Kidney (tissue), 14 donors: ENCODE results near the gene PPA1. TPM values are rescaled to one million over a fixed set of nuclear protein-coding genes. Genes with fewer than 3 reads are reported as not detected.

Source experiments
- DNase-seq, 5 donors: peaks; one replicate each; pipeline ENCODE4 v3.0.0-alpha.2; 2013 to 2020
- FAIRE-seq: peaks from 2 replicates; lab custom pipeline; 2012; peaks lifted over from hg19 to GRCh38; lab: Jason Lieb, UNC
- H3K27ac ChIP-seq, 2 donors: one replicate each; pipeline ENCODE4 v1.7.0; 2013; ENCODE audit warnings: low read depth in 2 of 2, low read length in 2 of 2, inconsistent platforms in 1 of 2
- H3K27me3 ChIP-seq: one replicate; pipeline ENCODE4 v1.7.1; 2013; ENCODE audit warnings: low read length, inconsistent platforms; ENCODE audit not compliant: control insufficient read depth, insufficient read depth
- H3K36me3 ChIP-seq, 3 donors: one replicate each; pipeline versions ENCODE4 v1.7.0 to v1.7.1; 2013; ENCODE audit warnings: low read length in 3 of 3, control low read depth in 1 of 3, inconsistent platforms in 1 of 3; ENCODE audit not compliant: insufficient read depth in 3 of 3, control insufficient read depth in 2 of 3
- H3K4me1 ChIP-seq, 3 donors: one replicate each; pipeline versions ENCODE4 v1.7.0 to v1.7.1; 2013; ENCODE audit warnings: low read length in 3 of 3, inconsistent platforms in 1 of 3, low read depth in 1 of 3; ENCODE audit not compliant: control insufficient read depth in 2 of 3, insufficient read depth in 2 of 3
- H3K4me3 ChIP-seq, 3 donors: one replicate each; pipeline versions ENCODE4 v1.7.0 to v1.8.1; 2013; ENCODE audit warnings: low read length in 3 of 3, control low read depth in 1 of 3, inconsistent platforms in 1 of 3
- H3K9ac ChIP-seq, 3 donors: one replicate each; pipeline versions ENCODE4 v1.7.0 to v1.7.1; 2013; ENCODE audit warnings: low read length in 3 of 3, control low read depth in 1 of 3, inconsistent platforms in 1 of 3
- H3K9me3 ChIP-seq, 3 donors: one replicate each; pipeline versions ENCODE4 v1.7.0 to v1.7.1; 2013; ENCODE audit warnings: low read length in 3 of 3, control low read depth in 1 of 3, inconsistent platforms in 1 of 3; ENCODE audit not compliant: control insufficient read depth in 2 of 3, insufficient read depth in 1 of 3
- CTCF ChIP-seq: IDR thresholded peaks from 3 replicates; pipeline ENCODE4 v1.5.1; 2012; ENCODE audit warnings: mild to moderate bottlenecking, moderate library complexity, borderline replicate concordance; ENCODE audit not compliant: insufficient read depth; ENCODE audit errors: extremely low read depth
- intact Hi-C: fragments of 100-400 bp; cut with DNase I; formaldehyde crosslinking; loops from one replicate; pipeline ENCODE4 v1.11.1; 2022
- polyA plus RNA-seq: library from polyadenylated mRNA; stranded (reverse); fragments of 350-450 nt; fragmentation: Illumina TruSeq; extraction: RNeasy Lipid Tissue Mini Kit (QIAGEN cat#74804); gene quantifications from one replicate; pipeline ENCODE4 v1.2.3, GENCODE V29; 2014; ENCODE audit warnings: low read depth, low replicate concordance; ENCODE audit not compliant: insufficient read depth
- total RNA-seq: library from RNA; stranded (reverse); fragmentation: NEBNext Ultra II Directional; extraction: Animal tissue kit (Norgen Biotek cat#: 25700); gene quantifications from one replicate; pipeline ENCODE4 v1.2.1, GENCODE V29; 2021
- donor health status: control.
- donor health status: control.
- donor health status: control.
- donor health status: control.
- donor health status: control.
- donor health status: DM: yes; HTN: yes; CAD: no.
- donor health status: Normal renal cell carcinoma (clear cell type).

PPA1 gene
- total and polyA plus RNA-seq, 2 donors from 2014 or later = 116 to 168 TPM

- no peak for TF ChIP-seq CTCF
- Histone ChIP-seq H3K36me3 (no peaks in the 10 kb centered on the region), H3K27me3 (no peaks in the 10 kb centered on the region), H3K4me1 (peaks cover 0 to 8% (median 3%) of the 10 kb centered on the region in 3 donors), H3K9me3 (no peaks in the 10 kb centered on the region), H3K4me3 (no peak overlapping the region), H3K27ac (no peak overlapping the region), H3K9ac (no peak overlapping the region)
- DNase-seq = no peak
- intact Hi-C loops = no loop called here
- no peak for FAIRE-seq
These were observed 42.6 kb downstream of the PPA1 start for GRCh38 chr10:70190581-70190980.

- intact Hi-C loops = no loop called here
- Histone ChIP-seq H3K27ac (no peak overlapping the region), H3K9me3 (no peaks in the 10 kb centered on the region), H3K4me1 (peaks cover 0 to 8% (median 3%) of the 10 kb centered on the region in 3 donors), H3K36me3 (no peaks in the 10 kb centered on the region), H3K27me3 (no peaks in the 10 kb centered on the region), H3K9ac (no peak overlapping the region), H3K4me3 (no peak overlapping the region)
- TF ChIP-seq CTCF = no peak
- FAIRE-seq (no peak), DNase-seq (no peak)
These were observed 43.1 kb downstream of the PPA1 start for GRCh38 chr10:70190102-70190501.

DNA sequence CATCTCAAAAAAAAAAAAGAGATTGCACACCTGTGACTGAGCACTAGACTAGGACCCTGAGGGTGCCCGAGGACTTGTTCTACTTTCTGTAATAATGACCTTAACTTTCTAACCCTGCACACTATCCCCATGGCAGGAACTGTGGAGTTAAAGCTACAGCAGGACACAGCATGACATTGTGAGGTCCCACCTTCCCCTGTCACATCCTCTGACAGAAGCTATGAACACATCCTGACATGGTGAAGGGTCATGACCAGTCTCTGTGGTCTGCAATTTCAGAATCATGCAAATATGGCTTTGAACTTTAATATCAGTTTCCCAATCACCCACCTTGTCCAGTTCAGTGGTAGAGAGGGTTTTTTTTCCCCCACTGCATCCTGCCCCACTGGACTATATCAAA, 44.5 kb downstream of the PPA1 start:
- FAIRE-seq = no peak
- no peaks in the 10 kb centered on the region for H3K36me3 ChIP-seq
- H3K27ac ChIP-seq = no peak overlapping the region
- no peaks in the 10 kb centered on the region for H3K27me3 ChIP-seq
- TF ChIP-seq CTCF = no peak
- intact Hi-C loops = no loop called here
- H3K9me3 ChIP-seq = no peaks in the 10 kb centered on the region
- H3K4me3 ChIP-seq = no peak overlapping the region
- peaks cover 0 to 8% (median 3%) of the 10 kb centered on the region in 3 donors for H3K4me1 ChIP-seq
- H3K9ac ChIP-seq = no peak overlapping the region
- no peak for DNase-seq

DNA sequence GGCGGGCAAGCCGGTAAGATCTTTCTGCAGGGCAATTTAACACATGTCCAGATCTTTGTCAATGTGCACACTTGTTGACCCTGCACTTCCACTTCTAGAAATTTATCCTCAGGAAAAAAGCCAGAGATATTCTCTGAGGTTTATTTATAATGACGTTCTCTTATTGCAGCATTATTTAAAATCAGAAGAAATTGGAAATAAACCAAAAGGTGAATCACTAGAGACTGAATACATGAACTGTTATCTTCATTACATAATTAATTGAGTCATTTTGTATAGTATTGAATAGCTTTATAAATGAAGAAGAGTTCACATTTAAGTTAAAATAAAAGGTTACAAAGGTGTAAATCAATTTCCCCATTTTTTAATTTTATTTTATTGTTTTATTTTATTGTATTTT, 46.7 kb downstream of the PPA1 start:
- FAIRE-seq = no peak
- intact Hi-C loops = no loop called here
- no peak for TF ChIP-seq CTCF
- DNase-seq = no peak
- no peak overlapping the region for H3K27ac ChIP-seq
- no peaks in the 10 kb centered on the region for H3K4me1 ChIP-seq
- no peak overlapping the region for H3K9ac ChIP-seq
- no peaks in the 10 kb centered on the region for H3K9me3 ChIP-seq
- no peaks in the 10 kb centered on the region for H3K36me3 ChIP-seq
- H3K27me3 ChIP-seq = no peaks in the 10 kb centered on the region
- H3K4me3 ChIP-seq = no peak overlapping the region
